Loucy (cell line): ENCODE results near the gene CFAP92.
A peak's percentile ranks its signal among the peaks of the same experiment; 100 is the strongest.

ENCODE experiments used
- H2AFZ ChIP-seq: fragments of 200-600 bp; sonication (generic); 2 replicates; pipeline ENCODE4 v1.6.0; 2016; ENCODE audit warnings: antibody characterized with exemption, mild to moderate bottlenecking, low read length, moderate library complexity
- H3F3A ChIP-seq: fragments of 200-600 bp; 2 replicates; pipeline ENCODE4 v1.6.0; 2016; ENCODE audit warnings: antibody characterized with exemption, low read depth, mild to moderate bottlenecking
- H3K27me3 ChIP-seq: fragments of 200-600 bp; sonication (generic); 2 replicates; pipeline ENCODE4 v1.6.1; 2014; ENCODE audit warnings: low read length, mild to moderate bottlenecking; ENCODE audit not compliant: insufficient read depth, poor library complexity, severe bottlenecking
- H3K36me3 ChIP-seq: fragments of 200-600 bp; sonication (generic); 2 replicates; pipeline ENCODE4 v1.6.1; 2016; ENCODE audit warnings: low read length; ENCODE audit not compliant: insufficient read depth
- H3K4me1 ChIP-seq: fragments of 200-600 bp; sonication (generic); 2 replicates; pipeline ENCODE4 v1.5.1; 2014; ENCODE audit warnings: low read length, mild to moderate bottlenecking; ENCODE audit not compliant: insufficient read depth, poor library complexity, severe bottlenecking
- H3K4me2 ChIP-seq: fragments of 200-600 bp; sonication (generic); 2 replicates; pipeline ENCODE4 v1.6.0; 2014; ENCODE audit warnings: antibody characterized with exemption, low read length, low read depth, mild to moderate bottlenecking; ENCODE audit not compliant: poor library complexity, severe bottlenecking
- H3K4me3 ChIP-seq: fragments of 200-600 bp; sonication (generic); 2 replicates; pipeline ENCODE4 v1.5.1; 2014; ENCODE audit warnings: low read length, mild to moderate bottlenecking, mixed read lengths; ENCODE audit not compliant: poor library complexity, severe bottlenecking
- H3K79me2 ChIP-seq: fragments of 200-600 bp; sonication (generic); 2 replicates; pipeline ENCODE4 v1.6.1; 2014; ENCODE audit warnings: low read length; ENCODE audit not compliant: insufficient read depth
- H3K9ac ChIP-seq: fragments of 200-600 bp; sonication (generic); 2 replicates; pipeline ENCODE4 v1.6.0; 2014; ENCODE audit warnings: mild to moderate bottlenecking, low read depth, low read length, moderate library complexity; ENCODE audit not compliant: poor library complexity, severe bottlenecking
- H3K9me2 ChIP-seq: fragments of 200-600 bp; sonication (generic); replicated peaks from 2 replicates; pipeline ENCODE4 v1.6.1; 2016; ENCODE audit warnings: low read depth, low read length, mixed read lengths
- H3K9me3 ChIP-seq: fragments of 200-600 bp; sonication (generic); 2 replicates; pipeline ENCODE4 v1.6.1; 2014; ENCODE audit warnings: mild to moderate bottlenecking, antibody characterized with exemption, low read length, low read depth; ENCODE audit not compliant: insufficient read depth
- H4K20me1 ChIP-seq: fragments of 200-600 bp; sonication (generic); 2 replicates; pipeline ENCODE4 v1.6.0; 2014; ENCODE audit warnings: antibody characterized with exemption, low read length, mild to moderate bottlenecking; ENCODE audit not compliant: insufficient read depth, poor library complexity, severe bottlenecking
- EZH2phosphoT487 ChIP-seq: fragments of 200-600 bp; IDR thresholded peaks from 2 replicates; pipeline ENCODE4 v1.6.1; 2018; ENCODE audit warnings: antibody characterized with exemption, mild to moderate bottlenecking, moderate library complexity, borderline replicate concordance
- TF ChIP-seq, protein P1 (sequence below): fragments of 200-600 bp; sonication (generic); conservative IDR thresholded peaks from 2 replicates; pipeline ENCODE4 v1.5.1; 2014; ENCODE audit warnings: mild to moderate bottlenecking, antibody characterized with exemption, low read length

Gene CFAP92

GRCh38 chr3:128879991-128880390, 113.9 kb downstream of the CFAP92 start:
- Histone ChIP-seq H3K4me1 (peaks cover 62% of the 10 kb centered on the region), H4K20me1 (peaks cover 15% of the 10 kb centered on the region), H3K9me3 (no peaks in the 10 kb centered on the region), H3K9ac (peak overlapping the region; percentile 100), H3F3A (no peaks in the 10 kb centered on the region), H3K4me2 (peak overlapping the region; percentile 73), H3K36me3 (no peaks in the 10 kb centered on the region; the same call in 1 of the 2 replicates), H3K79me2 (peaks cover 74% of the 10 kb centered on the region), H3K27me3 (peaks cover 5% of the 10 kb centered on the region), H2AFZ (peak overlapping the region; percentile 90), H3K9me2 (no peaks in the 10 kb centered on the region), H3K4me3 (peak overlapping the region; percentile 93)
- TF ChIP-seq, protein P1, sequence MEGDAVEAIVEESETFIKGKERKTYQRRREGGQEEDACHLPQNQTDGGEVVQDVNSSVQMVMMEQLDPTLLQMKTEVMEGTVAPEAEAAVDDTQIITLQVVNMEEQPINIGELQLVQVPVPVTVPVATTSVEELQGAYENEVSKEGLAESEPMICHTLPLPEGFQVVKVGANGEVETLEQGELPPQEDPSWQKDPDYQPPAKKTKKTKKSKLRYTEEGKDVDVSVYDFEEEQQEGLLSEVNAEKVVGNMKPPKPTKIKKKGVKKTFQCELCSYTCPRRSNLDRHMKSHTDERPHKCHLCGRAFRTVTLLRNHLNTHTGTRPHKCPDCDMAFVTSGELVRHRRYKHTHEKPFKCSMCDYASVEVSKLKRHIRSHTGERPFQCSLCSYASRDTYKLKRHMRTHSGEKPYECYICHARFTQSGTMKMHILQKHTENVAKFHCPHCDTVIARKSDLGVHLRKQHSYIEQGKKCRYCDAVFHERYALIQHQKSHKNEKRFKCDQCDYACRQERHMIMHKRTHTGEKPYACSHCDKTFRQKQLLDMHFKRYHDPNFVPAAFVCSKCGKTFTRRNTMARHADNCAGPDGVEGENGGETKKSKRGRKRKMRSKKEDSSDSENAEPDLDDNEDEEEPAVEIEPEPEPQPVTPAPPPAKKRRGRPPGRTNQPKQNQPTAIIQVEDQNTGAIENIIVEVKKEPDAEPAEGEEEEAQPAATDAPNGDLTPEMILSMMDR: no peak
- TF ChIP-seq EZH2phosphoT487: no peak

DNA sequence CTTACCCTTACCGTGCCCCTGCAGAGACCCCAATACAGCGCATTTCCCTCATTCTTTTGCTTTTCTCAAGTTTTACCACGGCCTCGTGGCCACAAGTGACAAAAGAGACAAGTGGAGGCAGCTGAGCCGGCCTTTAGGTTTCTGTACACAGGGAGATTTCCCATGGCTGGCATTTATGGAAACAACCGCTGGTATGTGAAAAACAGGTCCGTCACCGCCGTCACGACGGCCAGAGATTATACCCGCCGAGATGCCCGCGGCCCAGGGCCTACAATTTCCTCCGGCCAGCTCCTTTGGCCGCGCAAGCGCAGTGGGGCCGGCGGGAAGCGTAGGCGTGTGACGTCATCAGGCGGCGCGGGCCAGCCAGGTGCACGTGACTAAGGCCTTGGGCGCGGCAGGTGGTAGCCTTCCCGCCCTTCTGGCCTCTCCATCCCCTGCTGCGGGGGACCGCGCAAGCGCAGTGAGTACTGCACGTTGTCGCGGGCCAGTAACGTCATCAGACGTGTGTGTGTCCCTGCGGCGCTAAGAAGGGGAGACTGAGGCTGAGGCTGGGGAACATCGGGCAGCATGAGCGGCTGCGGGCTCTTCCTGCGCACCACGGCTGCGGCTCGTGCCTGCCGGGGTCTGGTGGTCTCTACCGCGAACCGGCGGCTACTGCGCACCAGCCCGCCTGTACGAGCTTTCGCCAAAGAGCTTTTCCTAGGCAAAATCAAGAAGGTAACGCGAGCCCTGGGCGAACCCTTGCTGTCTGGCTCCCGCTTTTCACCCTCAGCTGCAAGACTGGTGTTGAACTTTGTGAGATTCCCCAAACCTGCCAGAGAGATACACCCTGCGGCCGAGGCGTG, 114.5 kb downstream of the CFAP92 start, which contains the start of gene ACAD9:
Gene ACAD9, plus strand, starts transcription at position 496 of the 845 bp plus-strand sequence. Its CDS starts 72 bp downstream, at position 568.
- peak within 1 kb of the TSS; percentile 100 for H3K9ac ChIP-seq
- no peaks in the 10 kb centered on the region for H3K36me3 ChIP-seq
- peak within 1 kb of the TSS; percentile 93 for H3K4me3 ChIP-seq
- H3K4me2 ChIP-seq: peak within 1 kb of the TSS; percentile 88
- peak within 1 kb of the TSS; percentile 90 for H2AFZ ChIP-seq
- H3K9me3 ChIP-seq: no peaks in the 10 kb centered on the region
- H3K27me3 ChIP-seq: peaks cover 5% of the 10 kb centered on the region
- no peaks in the 10 kb centered on the region for H3K9me2 ChIP-seq
- peaks cover 15% of the 10 kb centered on the region for H4K20me1 ChIP-seq
- H3K4me1 ChIP-seq: peaks cover 57% of the 10 kb centered on the region
- TF ChIP-seq, protein P1: no peak
- peaks cover 67% of the 10 kb centered on the region for H3K79me2 ChIP-seq
- no peaks in the 10 kb centered on the region for H3F3A ChIP-seq

- Histone ChIP-seq H3K4me2 (peak overlapping the region; percentile 88), H3K4me1 (peaks cover 54% of the 10 kb centered on the region), H3K36me3 (no peaks in the 10 kb centered on the region), H3K9ac (peak overlapping the region; percentile 100), H3K27me3 (peaks cover 5% of the 10 kb centered on the region), H4K20me1 (peaks cover 15% of the 10 kb centered on the region), H3K9me3 (no peaks in the 10 kb centered on the region), H2AFZ (peak overlapping the region; percentile 71; the same call in 1 of the 2 replicates), H3K9me2 (no peaks in the 10 kb centered on the region), H3F3A (no peaks in the 10 kb centered on the region), H3K4me3 (peak overlapping the region; percentile 93), H3K79me2 (peaks cover 60% of the 10 kb centered on the region)
- TF ChIP-seq, protein P1: no peak
- no peak for TF ChIP-seq EZH2phosphoT487
Measured at GRCh38 chr3:128878556-128879124, 115.2 kb downstream of the CFAP92 start.
